Hematopoietic multipotent progenitor cell (in vitro differentiated cells): Measurements from ENCODE around the gene SLC37A1. TPM values are rescaled to one million over a fixed set of nuclear protein-coding genes. Genes with fewer than 3 reads are reported as not detected.

Experiments used
- DNase-seq, 3 donors: peaks; one replicate each; pipeline ENCODE4 v3.0.0-alpha.2; 2011 to 2015; ENCODE audit warnings: low read depth in 2 of 3, low spot score in 2 of 3
- total RNA-seq: library from RNA; depleted of rRNA; stranded (reverse); fragments of >200 nt; gene quantifications from one replicate; pipeline ENCODE4 v1.2.3, GENCODE V29; 2012

Gene SLC37A1
- total RNA-seq, 1 donor = 50.9 TPM

- no peak for DNase-seq
These were observed 43.3 kb downstream of the SLC37A1 start for GRCh38 chr21:42556960-42557359.

GRCh38 chr21:42557420-42557819 is 43.8 kb downstream of the SLC37A1 start:
- DNase-seq = no peak

- no peak for DNase-seq
These were observed 44.7 kb downstream of the SLC37A1 start for GRCh38 chr21:42558368-42558767.

GRCh38 chr21:42558846-42559245 is 45.2 kb downstream of the SLC37A1 start:
- DNase-seq = no peak

- DNase-seq = no peak
These were observed 45.7 kb downstream of the SLC37A1 start for GRCh38 chr21:42559326-42559725.

- DNase-seq = no peak
These were observed 47.0 kb downstream of the SLC37A1 start for GRCh38 chr21:42560517-42561179.

- no peak for DNase-seq
These were observed 48.4 kb downstream of the SLC37A1 start for GRCh38 chr21:42561762-42562650.

GRCh38 chr21:42562816-42563215 is 49.2 kb downstream of the SLC37A1 start:
- DNase-seq = no peak

GRCh38 chr21:42563261-42563660 is 49.6 kb downstream of the SLC37A1 start:
- no peak for DNase-seq

GRCh38 chr21:42563686-42564085 is 50.0 kb downstream of the SLC37A1 start:
- no peak for DNase-seq

- no peak for DNase-seq
These were observed 50.9 kb downstream of the SLC37A1 start for GRCh38 chr21:42564561-42564971.

GRCh38 chr21:42565206-42565810 is 51.7 kb downstream of the SLC37A1 start:
- DNase-seq = no peak

GRCh38 chr21:42565886-42566523 is 52.4 kb downstream of the SLC37A1 start:
- DNase-seq = no peak

GRCh38 chr21:42566524-42567213 is 53.0 kb downstream of the SLC37A1 start:
- DNase-seq = no peak

GRCh38 chr21:42567214-42567555 is 53.5 kb downstream of the SLC37A1 start:
- DNase-seq = no peak

- no peak for DNase-seq
These were observed 54.2 kb downstream of the SLC37A1 start for GRCh38 chr21:42567861-42568260.

GRCh38 chr21:42568376-42568775 is 54.7 kb downstream of the SLC37A1 start:
- DNase-seq = no peak

GRCh38 chr21:42568866-42569731 is 55.4 kb downstream of the SLC37A1 start:
- no peak for DNase-seq

GRCh38 chr21:42569732-42570301 is 56.2 kb downstream of the SLC37A1 start:
- no peak for DNase-seq
